ENCODE data around the gene COX14.

COX14 gene

DNA sequence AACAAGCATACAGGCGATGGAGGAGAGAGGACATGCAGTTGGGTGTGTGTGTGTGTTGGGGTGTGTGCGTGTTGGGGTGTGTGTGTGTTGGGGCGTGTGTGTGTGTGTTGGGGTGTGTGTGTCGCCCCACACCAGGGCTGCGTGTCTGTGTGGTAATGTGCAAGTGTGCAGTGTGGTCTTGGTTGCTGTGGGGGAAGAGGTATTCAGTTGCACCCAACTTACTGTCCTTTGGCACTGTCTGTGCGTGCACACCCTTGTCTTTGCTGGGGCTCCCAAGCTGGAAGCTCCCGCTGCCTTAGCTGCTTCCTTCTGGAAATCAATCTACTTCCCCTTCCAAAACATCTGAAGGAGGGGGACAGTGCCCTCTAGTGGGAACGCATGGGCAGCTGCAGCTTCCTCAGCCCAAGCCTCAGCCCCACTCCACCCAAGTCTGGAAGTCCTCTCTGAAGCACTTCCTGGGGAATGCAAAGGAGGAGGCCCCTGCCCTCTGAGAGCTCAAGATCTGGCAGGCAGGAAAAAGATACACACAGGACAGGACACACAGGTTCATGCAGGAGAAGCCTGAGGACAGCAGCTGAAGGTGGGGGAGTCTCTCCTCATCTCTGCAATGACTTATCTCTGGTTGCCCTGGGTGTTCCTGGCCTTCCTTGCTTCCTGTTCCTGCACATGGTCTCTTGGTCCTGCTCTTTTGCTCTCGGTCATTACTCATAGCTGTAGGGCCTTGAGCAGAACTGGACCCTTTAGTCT, 41.5 kb upstream of the COX14 start:
- no peak overlapping the region for H3K4me3 ChIP-seq (ENCODE audit: low read depth, low read length)
- peak; percentile 81 for DNase-seq (ENCODE audit: low read depth)
- TF ChIP-seq, protein P1, sequence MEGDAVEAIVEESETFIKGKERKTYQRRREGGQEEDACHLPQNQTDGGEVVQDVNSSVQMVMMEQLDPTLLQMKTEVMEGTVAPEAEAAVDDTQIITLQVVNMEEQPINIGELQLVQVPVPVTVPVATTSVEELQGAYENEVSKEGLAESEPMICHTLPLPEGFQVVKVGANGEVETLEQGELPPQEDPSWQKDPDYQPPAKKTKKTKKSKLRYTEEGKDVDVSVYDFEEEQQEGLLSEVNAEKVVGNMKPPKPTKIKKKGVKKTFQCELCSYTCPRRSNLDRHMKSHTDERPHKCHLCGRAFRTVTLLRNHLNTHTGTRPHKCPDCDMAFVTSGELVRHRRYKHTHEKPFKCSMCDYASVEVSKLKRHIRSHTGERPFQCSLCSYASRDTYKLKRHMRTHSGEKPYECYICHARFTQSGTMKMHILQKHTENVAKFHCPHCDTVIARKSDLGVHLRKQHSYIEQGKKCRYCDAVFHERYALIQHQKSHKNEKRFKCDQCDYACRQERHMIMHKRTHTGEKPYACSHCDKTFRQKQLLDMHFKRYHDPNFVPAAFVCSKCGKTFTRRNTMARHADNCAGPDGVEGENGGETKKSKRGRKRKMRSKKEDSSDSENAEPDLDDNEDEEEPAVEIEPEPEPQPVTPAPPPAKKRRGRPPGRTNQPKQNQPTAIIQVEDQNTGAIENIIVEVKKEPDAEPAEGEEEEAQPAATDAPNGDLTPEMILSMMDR (IDR thresholded peaks at IDR 0.05; ENCODE audit: insufficient read depth, low read depth, low read length, missing control alignments) = peak; percentile 93

GRCh38 chr12:50072198-50072907, 39.7 kb upstream of the COX14 start:
- no peak overlapping the region for H3K4me3 ChIP-seq (ENCODE audit: low read depth, low read length)
- no peak for DNase-seq (ENCODE audit: low read depth)
- TF ChIP-seq, protein P1 (IDR thresholded peaks at IDR 0.05; ENCODE audit: insufficient read depth, low read depth, low read length, missing control alignments) = no peak

DNA sequence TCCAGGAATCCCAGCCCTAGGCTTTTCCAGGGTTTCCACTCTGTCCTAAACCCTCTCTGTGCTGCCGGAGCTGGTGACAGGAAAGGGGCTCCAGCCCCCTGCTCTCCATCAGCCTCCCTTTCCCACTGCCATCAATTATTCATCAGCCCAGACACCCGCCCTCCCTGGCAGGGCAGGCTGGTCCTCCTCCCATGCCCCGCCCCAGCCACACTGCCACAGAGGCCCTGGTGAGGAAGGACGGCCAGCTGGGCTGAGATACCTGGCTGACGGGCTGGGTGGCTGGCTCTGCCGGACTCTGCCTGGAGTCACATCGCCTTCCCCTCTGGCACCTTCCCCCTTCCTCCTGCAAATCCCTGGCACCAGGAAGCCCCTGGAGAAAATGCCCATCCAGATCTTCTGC, 38.8 kb upstream of the COX14 start:
- TF ChIP-seq, protein P1 (IDR thresholded peaks at IDR 0.05; ENCODE audit: insufficient read depth, low read depth, low read length, missing control alignments) = no peak
- H3K4me3 ChIP-seq (ENCODE audit: low read depth, low read length) = no peak overlapping the region
- DNase-seq (ENCODE audit: low read depth) = no peak

DNA sequence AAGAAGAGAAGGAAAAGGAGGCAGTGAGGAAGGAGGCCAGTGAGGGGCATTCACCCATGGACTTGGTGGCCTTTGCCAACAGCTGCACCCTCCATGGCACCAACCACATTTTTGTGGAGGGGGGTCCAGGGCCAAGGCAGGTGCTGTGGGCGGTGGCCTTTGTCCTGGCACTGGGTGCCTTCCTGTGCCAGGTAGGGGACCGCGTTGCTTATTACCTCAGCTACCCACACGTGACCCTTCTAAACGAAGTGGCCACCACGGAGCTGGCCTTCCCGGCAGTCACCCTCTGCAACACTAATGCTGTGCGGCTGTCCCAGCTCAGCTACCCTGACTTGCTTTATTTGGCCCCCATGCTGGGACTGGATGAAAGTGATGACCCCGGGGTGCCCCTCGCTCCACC, 38.3 kb upstream of the COX14 start:
- DNase-seq (ENCODE audit: low read depth) = no peak
- TF ChIP-seq, protein P1 (IDR thresholded peaks at IDR 0.05; ENCODE audit: insufficient read depth, low read depth, low read length, missing control alignments) = no peak
- no peak overlapping the region for H3K4me3 ChIP-seq (ENCODE audit: low read depth, low read length)

GRCh38 chr12:50074936-50075807, 36.9 kb upstream of the COX14 start:
- peak; percentile 85 for DNase-seq (ENCODE audit: low read depth)
- no peak overlapping the region for H3K4me3 ChIP-seq (ENCODE audit: low read depth, low read length)
- TF ChIP-seq, protein P1 (IDR thresholded peaks at IDR 0.05; ENCODE audit: insufficient read depth, low read depth, low read length, missing control alignments) = peak; percentile 95

GRCh38 chr12:50075808-50076170, 36.2 kb upstream of the COX14 start:
- DNase-seq (ENCODE audit: low read depth) = no peak
- TF ChIP-seq, protein P1 (IDR thresholded peaks at IDR 0.05; ENCODE audit: insufficient read depth, low read depth, low read length, missing control alignments) = no peak
- no peak overlapping the region for H3K4me3 ChIP-seq (ENCODE audit: low read depth, low read length)

All from GM12865 (cell line).